A204.1 (cell line): Measurements from ENCODE around the gene ZFP14.
"Not testable (repeated sequence)": the region's sequence is repeated elsewhere in the genome, so short reads cannot be mapped to it uniquely, and the experiment has no call there.

ENCODE experiments used
- FAIRE-seq: peaks from 2 replicates; lab custom pipeline; 2012; peaks lifted over from hg19 to GRCh38; lab: Jason Lieb, UNC

Gene ZFP14

GRCh38 chr19:36330216-36330615 lies 48.8 kb downstream of the ZFP14 start:
- FAIRE-seq, result no peak

- FAIRE-seq, result not testable (repeated sequence)
Observed at GRCh38 chr19:36329534-36329933, 49.5 kb downstream of the ZFP14 start.

GRCh38 chr19:36326649-36327048 lies 52.4 kb downstream of the ZFP14 start:
- FAIRE-seq, result not testable (repeated sequence)

- FAIRE-seq, result not testable (repeated sequence)
Observed at GRCh38 chr19:36315164-36315563, 63.8 kb downstream of the ZFP14 start.

GRCh38 chr19:36314053-36314452 lies 64.9 kb downstream of the ZFP14 start:
- not testable (repeated sequence) for FAIRE-seq

- FAIRE-seq, result not testable (repeated sequence)
Observed at GRCh38 chr19:36311098-36311760, 67.8 kb downstream of the ZFP14 start.

- not testable (repeated sequence) for FAIRE-seq
Observed at GRCh38 chr19:36310416-36310990, 68.5 kb downstream of the ZFP14 start.

- not testable (repeated sequence) for FAIRE-seq
Observed at GRCh38 chr19:36309759-36310158, 69.2 kb downstream of the ZFP14 start.

GRCh38 chr19:36309309-36309708 lies 69.7 kb downstream of the ZFP14 start:
- FAIRE-seq, result not testable (repeated sequence)

GRCh38 chr19:36292317-36292716 lies 86.7 kb downstream of the ZFP14 start:
- FAIRE-seq, result not testable (repeated sequence)
